Measurements from ENCODE around the gene ENOPH1.
A peak's percentile ranks its signal among the peaks of the same experiment; 100 is the strongest.
"Not testable (repeated sequence)": the region's sequence is repeated elsewhere in the genome, so short reads cannot be mapped to it uniquely, and the experiment has no call there.

ENOPH1 gene

DNA sequence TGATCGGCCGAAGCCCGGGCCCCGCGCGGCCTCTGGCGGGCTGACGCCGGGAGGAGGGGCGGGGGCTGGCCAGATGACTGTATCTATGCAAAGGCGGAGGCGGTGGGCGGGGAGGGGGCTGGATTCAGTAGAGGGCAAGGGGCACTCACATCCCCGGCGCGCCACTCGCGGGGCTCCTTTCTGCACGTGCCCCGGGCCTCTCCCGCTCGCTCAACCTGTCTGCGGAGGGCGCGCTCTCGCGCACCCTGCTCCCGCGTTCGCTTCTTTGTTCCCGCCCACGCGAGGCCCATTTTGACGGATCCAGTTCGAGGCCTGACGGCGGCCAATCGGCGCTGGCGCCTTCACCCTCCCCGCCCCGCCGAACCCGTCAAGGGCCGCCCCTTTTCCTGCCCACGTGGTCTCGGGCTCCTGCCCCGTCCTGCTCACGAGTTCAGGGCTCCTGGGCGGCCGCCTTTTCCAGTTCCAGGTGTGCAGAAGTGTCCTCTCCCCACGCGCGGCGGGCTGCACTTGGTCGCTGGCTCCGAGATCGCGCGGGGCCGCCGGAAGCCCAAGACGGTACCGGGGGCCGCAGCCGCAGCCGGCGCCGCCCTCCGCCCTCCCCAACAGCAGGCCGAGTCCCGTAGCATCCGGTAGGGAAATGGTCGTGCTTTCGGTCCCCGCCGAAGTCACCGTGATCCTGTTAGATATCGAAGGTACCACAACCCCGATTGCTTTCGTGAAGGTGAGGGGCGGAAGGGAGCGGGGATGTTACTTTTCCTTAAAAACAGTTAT is at the start of gene ENOPH1, which contains the start of gene HNRNPDL:
TSS of gene ENOPH1 (plus strand) at position 398 of the 771 bp plus-strand sequence. CDS start at position 638, 240 bp downstream.
TSS of gene HNRNPDL (minus strand) at position 270 of the 771 bp plus-strand sequence. CDS start 772 bp downstream, outside the sequence.
- H3K27ac ChIP-seq: peak within 1 kb of the TSS; percentile 97
- peak; percentile 25; the same call in 1 of the 2 replicates for TF ChIP-seq ZFX (IDR thresholded peaks at IDR 0.05)
- TF ChIP-seq, protein P1, sequence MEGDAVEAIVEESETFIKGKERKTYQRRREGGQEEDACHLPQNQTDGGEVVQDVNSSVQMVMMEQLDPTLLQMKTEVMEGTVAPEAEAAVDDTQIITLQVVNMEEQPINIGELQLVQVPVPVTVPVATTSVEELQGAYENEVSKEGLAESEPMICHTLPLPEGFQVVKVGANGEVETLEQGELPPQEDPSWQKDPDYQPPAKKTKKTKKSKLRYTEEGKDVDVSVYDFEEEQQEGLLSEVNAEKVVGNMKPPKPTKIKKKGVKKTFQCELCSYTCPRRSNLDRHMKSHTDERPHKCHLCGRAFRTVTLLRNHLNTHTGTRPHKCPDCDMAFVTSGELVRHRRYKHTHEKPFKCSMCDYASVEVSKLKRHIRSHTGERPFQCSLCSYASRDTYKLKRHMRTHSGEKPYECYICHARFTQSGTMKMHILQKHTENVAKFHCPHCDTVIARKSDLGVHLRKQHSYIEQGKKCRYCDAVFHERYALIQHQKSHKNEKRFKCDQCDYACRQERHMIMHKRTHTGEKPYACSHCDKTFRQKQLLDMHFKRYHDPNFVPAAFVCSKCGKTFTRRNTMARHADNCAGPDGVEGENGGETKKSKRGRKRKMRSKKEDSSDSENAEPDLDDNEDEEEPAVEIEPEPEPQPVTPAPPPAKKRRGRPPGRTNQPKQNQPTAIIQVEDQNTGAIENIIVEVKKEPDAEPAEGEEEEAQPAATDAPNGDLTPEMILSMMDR (conservative IDR thresholded peaks at IDR 0.05): no peak

DNA sequence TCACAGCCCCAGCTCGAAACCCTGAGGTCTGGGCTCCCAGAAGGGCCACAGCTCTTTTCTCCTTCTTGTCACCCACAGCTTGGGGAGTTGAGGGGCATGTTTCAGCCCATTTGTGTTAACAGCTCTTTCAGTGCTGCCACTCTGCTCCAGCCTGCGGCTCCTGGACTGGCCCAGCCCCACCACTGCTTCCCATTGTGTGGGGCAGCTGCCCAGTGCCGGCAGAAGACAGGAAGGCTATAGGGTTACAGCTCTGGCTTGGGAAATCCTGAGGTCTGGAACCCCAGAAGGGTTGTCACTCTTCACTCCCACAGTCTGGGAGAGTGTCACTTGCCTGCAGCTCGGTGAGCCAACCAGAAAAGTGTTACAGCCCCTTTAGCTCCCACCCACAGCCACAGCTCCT is 49.6 kb upstream of the ENOPH1 start:
- TF ChIP-seq, protein P1 (conservative IDR thresholded peaks at IDR 0.05): no peak
- TF ChIP-seq ZFX (IDR thresholded peaks at IDR 0.05): no peak
- peak overlapping the region; percentile 37 for H3K27ac ChIP-seq

DNA sequence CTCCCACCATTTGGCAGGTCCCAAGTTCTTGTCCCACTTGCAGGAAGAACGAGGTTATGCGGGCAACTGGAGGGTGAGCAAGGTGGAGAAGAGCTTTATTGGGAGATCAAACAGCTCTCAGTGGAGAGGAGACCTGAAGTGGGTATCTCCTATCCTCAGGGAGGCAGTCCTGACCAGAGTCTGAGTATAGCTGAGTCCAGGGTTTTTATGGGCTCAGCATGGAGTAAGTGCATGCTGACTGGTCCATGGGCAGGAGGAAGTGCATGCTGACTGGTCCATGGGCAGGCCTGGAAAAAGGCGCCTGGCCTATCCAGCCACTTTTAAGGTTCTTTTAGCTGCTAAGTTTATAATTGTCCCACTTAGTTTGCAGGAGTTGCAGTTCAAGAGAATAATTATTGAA is 49.2 kb upstream of the ENOPH1 start:
- H3K27ac ChIP-seq: no peak overlapping the region
- TF ChIP-seq, protein P1 (conservative IDR thresholded peaks at IDR 0.05): no peak

DNA sequence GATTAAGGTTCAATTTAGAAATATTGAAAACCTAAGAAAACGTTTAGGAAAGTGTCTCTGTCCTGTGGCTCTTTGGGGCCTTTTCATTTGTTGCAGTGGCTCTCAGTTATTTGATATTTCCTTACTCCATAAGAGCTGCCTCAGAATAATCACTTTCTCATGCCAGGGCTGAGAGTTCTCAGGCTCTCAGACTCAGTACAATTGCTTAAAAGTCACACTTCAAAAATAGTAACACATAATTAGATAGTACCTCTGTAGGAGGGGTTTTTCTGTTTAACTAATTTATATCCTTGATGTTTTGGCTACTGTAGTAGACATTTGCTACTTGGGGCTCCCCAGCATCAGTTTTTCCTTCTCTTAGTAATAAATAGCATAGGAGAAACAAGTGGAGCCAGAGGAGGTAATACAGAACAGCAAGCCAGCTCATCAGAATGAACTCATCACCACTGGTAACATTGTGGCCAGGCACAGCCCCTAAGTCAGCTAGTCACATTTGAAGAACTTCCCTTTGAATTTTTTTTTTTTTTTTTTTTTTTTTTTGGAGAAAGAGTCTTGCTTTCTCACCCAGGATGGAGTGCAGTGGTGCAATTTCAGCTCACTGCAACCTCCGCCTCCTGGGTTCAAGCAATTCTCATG is 48.6 kb upstream of the ENOPH1 start:
- H3K27ac ChIP-seq: no peak overlapping the region
- TF ChIP-seq ZFX (IDR thresholded peaks at IDR 0.05): no peak
- TF ChIP-seq, protein P1 (conservative IDR thresholded peaks at IDR 0.05): no peak

DNA sequence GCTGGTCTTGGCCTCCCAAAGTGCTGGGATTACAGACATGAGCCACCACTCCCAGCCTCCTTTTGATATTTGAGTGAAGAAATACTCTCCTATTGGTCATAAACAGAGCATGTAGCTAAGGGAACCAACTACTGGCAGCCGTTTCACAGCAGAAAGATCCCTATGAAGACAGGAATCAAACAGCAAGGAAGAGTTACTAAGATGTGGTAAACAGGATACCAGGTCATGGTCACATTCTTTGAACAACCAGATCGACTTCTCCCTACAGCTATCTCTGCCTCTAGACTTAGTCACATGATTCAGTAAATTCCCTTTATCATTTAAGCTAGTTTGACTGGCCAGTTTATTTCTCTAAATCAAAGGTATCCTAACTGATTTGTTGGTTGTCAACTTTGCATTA is 47.6 kb upstream of the ENOPH1 start:
- TF ChIP-seq ZFX (IDR thresholded peaks at IDR 0.05): no peak
- TF ChIP-seq, protein P1 (conservative IDR thresholded peaks at IDR 0.05): no peak
- H3K27ac ChIP-seq: no peak overlapping the region

DNA sequence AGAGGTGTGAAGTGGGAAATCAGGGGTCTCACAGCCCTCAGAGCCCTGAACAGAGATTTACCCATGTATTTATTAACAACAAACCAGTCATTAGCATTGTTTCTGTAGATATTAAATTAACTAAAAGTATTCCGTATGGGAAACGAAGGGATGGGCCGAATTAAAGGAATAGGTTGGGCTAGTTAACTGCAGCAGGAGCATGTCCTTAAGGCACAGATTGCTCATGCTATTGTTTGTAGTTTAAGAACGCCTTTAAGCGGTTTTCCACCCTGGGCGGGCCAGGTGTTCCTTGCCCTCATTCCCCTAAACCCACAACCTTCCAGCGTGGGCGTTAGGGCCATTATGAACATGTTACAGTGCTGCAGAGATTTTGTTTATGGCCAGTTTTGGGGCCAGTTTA is 44.1 kb upstream of the ENOPH1 start:
- not testable (repeated sequence) for H3K27ac ChIP-seq

DNA sequence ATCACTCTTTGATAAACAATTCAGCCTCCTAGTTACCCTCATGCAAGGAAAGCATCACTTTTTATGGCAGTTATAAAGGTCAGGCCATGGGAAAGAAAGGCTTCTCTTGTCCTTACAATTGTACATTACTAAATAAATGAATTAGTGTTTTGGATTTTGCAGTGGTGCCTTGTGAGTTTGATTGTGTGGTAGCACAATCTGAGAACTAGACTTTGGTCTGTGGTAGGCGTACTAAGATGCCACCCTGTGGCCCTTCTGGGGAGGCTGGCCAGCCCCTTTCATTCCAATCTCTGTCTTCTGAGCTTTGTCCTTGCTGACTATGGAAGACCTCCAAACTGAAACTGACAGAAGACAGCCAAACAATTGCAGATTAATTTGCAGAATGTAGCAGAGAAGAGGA is 42.0 kb upstream of the ENOPH1 start:
- H3K27ac ChIP-seq: no peak overlapping the region
- no peak for TF ChIP-seq ZFX (IDR thresholded peaks at IDR 0.05)
- TF ChIP-seq, protein P1 (conservative IDR thresholded peaks at IDR 0.05): no peak

DNA sequence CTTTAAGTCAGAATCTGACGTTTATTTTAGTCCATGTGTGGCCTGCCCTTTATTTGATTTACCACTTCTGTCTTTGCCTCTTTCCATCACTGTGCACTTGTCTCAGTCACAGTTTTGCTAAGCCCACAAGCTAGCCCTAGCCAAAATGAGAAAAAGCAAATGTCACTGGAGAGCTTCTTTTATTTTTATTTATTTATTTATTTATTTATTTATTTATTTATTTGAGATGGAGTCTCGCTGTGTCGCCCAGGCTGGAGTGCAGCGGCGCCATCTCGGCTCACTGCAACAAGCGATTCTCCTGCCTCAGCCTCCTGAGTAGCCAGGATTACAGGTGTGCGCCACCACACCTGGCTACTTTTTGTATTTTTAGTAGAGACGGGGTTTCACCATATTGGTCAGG is 40.3 kb upstream of the ENOPH1 start:
- not testable (repeated sequence) for H3K27ac ChIP-seq

All from C4-2B (cell line).